H1 (cell line): ENCODE data around the gene ECT2L. TPM values are rescaled to one million over a fixed set of nuclear protein-coding genes. Genes with fewer than 3 reads are reported as not detected.

Experiments used
- PHF8 ChIP-seq: fragments of 200-600 bp; sonication (generic); conservative IDR thresholded peaks from 2 replicates; pipeline ENCODE4 v1.7.1; 2012; ENCODE audit warnings: low read depth, mild to moderate bottlenecking, inconsistent platforms, low read length, moderate library complexity
- polyA plus RNA-seq, 7 experiments: library from polyadenylated mRNA; depleted of rRNA in 3 of 7; stranded (reverse) in 5 of 7; unstranded in 2 of 7; fragments of >200 nt in 5 of 7; fragments of 200-250 nt in 2 of 7; gene quantifications; 1 replicate in 5 of 7; 2 replicates in 1 of 7; 4 replicates in 1 of 7; pipeline versions ENCODE4 v1.2.1 to v1.2.3, GENCODE V29; 2011 to 2013; ENCODE audit warnings: missing spikeins in 2 of 7, mixed read lengths in 2 of 7
- total RNA-seq: library from RNA; stranded (reverse); fragmentation: NEBNext Ultra II Directional; extraction: Animal tissue kit (Norgen Biotek cat#: 25700); gene quantifications from 2 replicates; pipeline ENCODE4 v1.2.1, GENCODE V29; 2021

The ECT2L gene
- total and polyA plus RNA-seq, 2 of the 8 experiments (the other 6 are each of a cell fraction or from before 2014, with no cell fraction given): not detected

- TF ChIP-seq PHF8: no peak
- TF ChIP-seq, all 59 proteins: peak for 0
Observed at GRCh38 chr6:138824482-138825144, 28.7 kb downstream of the ECT2L start (continued).
